ENCODE results near the gene ZNF669.

The ZNF669 gene

DNA sequence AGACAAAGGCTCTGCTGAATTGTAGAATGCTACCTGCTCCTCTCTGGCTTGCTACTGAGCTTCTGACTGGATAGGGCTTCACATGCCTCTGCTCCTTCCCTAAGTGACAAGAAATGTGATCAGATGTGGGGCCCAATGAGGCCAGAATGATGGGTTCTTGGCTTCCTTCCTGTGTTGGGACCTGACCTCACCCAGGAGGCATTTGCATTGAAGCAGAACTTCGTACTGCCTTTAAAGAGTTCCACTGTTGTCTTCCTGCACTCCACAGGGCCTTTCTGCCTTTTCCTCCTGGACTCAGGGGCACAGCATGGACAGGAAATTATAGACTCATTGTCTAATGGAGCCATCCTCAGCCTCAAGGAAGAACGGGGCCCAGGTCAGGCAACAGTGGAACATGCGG, 39.9 kb downstream of the ZNF669 start:
- DNase-seq (ENCODE audit: low read depth in 2 of 2): no peak

DNA sequence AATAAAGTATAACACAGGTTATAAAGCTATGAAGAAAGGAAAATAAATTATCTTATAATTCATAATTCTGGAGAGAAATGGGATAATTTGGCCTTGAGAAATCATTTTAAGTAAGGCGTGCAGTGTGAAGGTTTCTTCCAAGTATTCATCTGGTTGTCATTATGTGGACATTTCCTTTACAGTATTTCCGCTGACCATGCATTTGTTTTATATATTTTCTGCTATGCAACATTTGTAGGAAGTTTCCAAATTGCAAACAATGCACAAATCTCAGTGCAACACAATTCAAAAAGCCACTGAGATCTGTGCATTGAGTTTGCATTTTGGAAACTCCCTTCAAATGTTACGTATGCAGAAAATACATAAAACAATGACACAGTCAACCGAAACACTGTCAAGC, 43.4 kb downstream of the ZNF669 start:
- no peak for DNase-seq (ENCODE audit: low read depth in 2 of 2)

DNA sequence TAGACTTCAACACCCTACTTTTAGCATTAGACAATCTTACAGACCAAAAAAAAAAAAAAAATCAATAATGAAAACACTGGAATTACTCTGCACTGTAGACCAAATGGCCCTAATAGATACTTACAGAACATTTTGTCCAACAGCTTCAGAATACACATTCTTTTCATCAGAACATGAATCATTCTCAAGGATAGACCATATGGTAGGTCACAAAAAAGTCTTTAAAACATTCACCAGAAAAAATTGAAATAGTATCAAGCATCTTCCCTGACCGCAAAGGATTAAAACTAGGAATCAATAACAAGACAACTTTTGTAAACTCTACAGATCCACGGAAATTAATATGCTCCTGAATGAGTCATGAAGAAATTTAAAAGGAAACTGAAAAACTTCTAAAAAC, 48.1 kb downstream of the ZNF669 start:
- no peak for DNase-seq (ENCODE audit: low read depth in 2 of 2)

DNA sequence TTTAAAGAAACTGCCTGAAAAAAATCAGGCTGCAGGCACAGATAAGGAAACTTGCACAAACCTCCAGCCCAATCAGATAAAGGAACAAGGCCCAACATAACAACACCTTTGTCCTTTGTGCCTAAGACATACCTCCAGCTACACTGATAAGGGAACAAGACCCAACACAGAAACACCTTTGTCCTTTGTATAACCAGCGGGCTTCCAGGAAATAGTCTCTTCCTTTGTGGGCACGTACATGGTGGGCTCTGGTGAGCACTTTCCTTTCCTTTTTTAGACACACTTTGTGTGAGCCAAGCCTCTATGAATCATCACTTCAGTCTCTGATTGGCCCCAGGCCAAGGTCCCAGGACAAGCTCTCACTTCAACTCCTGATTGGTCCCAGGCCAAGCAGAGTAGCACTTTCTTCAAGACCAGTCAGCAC, 49.2 kb downstream of the ZNF669 start:
- no peak for DNase-seq (ENCODE audit: low read depth in 2 of 2)
